IPS-18a (cell line): ENCODE results near the gene SLC4A3.

Source experiments
- H3K27ac ChIP-seq: one replicate; pipeline ENCODE4 v1.5.1; 2013; ENCODE audit warnings: low read length
- H3K27me3 ChIP-seq: one replicate; pipeline ENCODE4 v1.6.1; 2013; ENCODE audit warnings: mild to moderate bottlenecking, low read length; ENCODE audit not compliant: control insufficient read depth, insufficient read depth
- H3K36me3 ChIP-seq: one replicate; pipeline ENCODE4 v1.6.1; 2013; ENCODE audit warnings: low read depth, low read length; ENCODE audit not compliant: control insufficient read depth
- H3K4me1 ChIP-seq: one replicate; pipeline ENCODE4 v1.6.1; 2013; ENCODE audit warnings: low read depth, low read length; ENCODE audit not compliant: control insufficient read depth
- H3K4me3 ChIP-seq: one replicate; pipeline ENCODE4 v1.5.1; 2013; ENCODE audit warnings: low read length
- H3K9ac ChIP-seq: one replicate; pipeline ENCODE4 v1.6.1; 2013; ENCODE audit warnings: mild to moderate bottlenecking, low read length, moderate library complexity
- H3K9me3 ChIP-seq: one replicate; pipeline ENCODE4 v1.6.1; 2013; ENCODE audit warnings: low read depth, low read length; ENCODE audit not compliant: control insufficient read depth

Gene SLC4A3, protein sequence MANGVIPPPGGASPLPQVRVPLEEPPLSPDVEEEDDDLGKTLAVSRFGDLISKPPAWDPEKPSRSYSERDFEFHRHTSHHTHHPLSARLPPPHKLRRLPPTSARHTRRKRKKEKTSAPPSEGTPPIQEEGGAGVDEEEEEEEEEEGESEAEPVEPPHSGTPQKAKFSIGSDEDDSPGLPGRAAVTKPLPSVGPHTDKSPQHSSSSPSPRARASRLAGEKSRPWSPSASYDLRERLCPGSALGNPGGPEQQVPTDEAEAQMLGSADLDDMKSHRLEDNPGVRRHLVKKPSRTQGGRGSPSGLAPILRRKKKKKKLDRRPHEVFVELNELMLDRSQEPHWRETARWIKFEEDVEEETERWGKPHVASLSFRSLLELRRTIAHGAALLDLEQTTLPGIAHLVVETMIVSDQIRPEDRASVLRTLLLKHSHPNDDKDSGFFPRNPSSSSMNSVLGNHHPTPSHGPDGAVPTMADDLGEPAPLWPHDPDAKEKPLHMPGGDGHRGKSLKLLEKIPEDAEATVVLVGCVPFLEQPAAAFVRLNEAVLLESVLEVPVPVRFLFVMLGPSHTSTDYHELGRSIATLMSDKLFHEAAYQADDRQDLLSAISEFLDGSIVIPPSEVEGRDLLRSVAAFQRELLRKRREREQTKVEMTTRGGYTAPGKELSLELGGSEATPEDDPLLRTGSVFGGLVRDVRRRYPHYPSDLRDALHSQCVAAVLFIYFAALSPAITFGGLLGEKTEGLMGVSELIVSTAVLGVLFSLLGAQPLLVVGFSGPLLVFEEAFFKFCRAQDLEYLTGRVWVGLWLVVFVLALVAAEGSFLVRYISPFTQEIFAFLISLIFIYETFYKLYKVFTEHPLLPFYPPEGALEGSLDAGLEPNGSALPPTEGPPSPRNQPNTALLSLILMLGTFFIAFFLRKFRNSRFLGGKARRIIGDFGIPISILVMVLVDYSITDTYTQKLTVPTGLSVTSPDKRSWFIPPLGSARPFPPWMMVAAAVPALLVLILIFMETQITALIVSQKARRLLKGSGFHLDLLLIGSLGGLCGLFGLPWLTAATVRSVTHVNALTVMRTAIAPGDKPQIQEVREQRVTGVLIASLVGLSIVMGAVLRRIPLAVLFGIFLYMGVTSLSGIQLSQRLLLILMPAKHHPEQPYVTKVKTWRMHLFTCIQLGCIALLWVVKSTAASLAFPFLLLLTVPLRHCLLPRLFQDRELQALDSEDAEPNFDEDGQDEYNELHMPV

DNA sequence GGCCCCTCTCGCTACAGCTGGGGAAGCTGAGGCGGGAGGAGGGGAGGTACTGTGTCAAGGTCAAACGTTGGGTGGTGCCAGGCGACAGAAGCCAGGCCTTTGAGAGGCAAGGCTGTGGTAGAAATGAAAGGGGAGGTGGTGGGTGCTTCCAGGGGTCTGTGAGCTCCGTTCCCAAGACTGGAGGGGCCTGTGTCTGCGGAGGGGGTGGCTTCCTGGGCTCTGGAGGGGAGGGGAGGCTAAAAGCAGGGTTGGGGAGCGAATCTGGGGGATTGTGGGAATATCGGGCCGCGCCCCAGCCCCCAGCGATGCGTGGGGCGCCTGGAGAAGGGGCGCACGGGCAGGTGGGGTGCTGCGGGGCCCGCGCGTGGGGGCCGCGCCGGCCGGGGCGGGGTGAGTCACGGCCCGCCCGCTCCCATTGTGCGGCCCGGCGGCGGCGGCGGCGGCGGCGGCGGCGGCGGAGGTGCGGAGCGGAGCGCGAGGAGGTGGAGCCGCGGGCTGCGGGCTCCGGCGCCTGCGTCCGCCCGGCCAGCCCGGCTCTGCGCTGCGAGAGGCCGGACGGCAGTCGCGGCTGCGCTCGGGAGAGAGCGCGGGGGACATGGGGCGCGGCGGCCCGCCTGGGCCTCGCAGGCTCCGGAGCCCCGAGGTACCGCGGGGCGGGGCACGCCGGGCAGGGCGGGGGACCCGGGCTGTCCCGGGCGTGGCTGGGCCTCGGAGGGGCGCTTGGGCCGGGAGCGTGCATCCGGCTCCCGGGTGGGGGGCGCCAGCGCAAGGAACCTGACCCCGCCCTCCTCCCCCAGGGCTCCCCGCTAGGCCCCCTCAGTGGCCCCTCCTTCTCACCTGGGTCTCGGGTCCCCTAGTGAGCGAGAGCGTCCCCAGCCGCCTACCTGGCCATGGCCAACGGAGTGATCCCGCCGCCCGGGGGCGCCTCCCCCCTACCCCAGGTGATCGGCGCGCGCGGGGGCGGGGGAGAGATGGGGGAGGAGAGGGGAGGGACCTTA lies at the start of gene SLC4A3:
TSS of gene SLC4A3 (plus strand) at position 528 of the 998 bp plus-strand sequence. CDS start at position 891, 363 bp downstream.
- Histone ChIP-seq H3K36me3 (no peaks in the 10 kb centered on the region), H3K9ac (peak within 1 kb of the TSS; percentile 24), H3K9me3 (no peaks in the 10 kb centered on the region), H3K4me1 (peaks cover 6% of the 10 kb centered on the region), H3K27ac (no peak within 1 kb of the TSS), H3K4me3 (peak within 1 kb of the TSS; percentile 49), H3K27me3 (peaks cover 10% of the 10 kb centered on the region)

DNA sequence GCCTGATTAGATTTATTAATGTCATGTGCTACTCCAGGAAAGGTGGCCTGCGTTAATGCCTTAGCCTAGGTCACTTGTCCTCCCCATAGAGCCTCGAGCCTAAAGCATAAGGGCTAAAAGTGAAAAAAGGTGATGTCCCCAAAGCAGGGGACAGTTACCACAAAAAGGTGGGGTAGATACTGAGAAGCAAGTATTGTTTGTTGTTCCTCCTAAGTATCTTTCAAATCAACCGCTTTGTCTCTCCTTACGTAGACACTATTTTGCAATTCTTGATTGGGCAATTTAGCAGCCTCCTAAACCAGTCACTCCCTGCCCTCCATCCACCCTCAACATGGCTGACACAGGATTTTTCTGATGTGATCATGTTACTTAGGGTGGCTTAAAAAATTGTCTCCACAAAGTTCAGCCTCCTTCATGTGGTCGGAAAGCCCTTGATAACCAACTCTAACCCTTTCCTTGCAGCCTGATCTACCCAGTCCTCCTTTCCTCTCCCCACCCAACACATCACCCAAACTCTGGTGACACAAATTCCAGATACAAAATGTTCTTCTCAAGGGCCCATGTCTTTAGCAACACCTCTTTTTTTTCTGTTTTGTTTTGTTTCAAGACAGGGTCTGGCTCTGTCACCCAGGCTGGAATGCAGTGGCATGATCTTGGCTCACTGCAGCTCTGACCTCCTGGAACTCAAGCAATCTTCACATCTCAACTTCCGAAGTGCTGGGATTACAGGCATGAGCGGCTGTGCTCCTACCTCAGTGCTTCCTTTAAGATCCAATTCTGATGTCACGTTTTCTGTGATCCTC lies 48.4 kb upstream of the SLC4A3 start:
- no peak overlapping the region for H3K27ac ChIP-seq
- no peaks in the 10 kb centered on the region for H3K36me3 ChIP-seq
- peaks cover 23% of the 10 kb centered on the region for H3K4me1 ChIP-seq
- H3K4me3 ChIP-seq, result no peak overlapping the region
- H3K27me3 ChIP-seq, result peaks cover 7% of the 10 kb centered on the region
- no peak overlapping the region for H3K9ac ChIP-seq
- H3K9me3 ChIP-seq, result no peaks in the 10 kb centered on the region

DNA sequence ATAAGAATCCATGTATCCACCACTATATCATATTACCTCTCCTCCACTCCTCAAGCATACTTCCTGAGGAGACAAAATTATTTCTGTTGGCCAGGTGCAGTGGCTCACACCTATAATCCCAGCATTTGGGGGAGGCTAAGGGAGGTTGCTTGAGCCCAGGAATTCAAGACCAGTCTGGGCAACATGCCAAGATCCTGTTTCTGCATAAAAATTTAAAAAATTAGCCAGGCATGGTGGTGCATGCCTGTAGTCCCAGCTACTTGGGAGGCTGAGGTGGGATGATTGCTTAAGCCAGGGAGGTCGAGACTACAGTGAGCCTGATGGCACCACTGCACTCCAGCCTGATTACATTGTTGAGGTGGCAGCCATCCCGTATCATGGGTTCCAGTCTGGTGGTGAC lies 46.1 kb upstream of the SLC4A3 start:
- H3K36me3 ChIP-seq, result no peaks in the 10 kb centered on the region
- peaks cover 11% of the 10 kb centered on the region for H3K27me3 ChIP-seq
- no peaks in the 10 kb centered on the region for H3K9me3 ChIP-seq
- H3K9ac ChIP-seq, result no peak overlapping the region
- no peak overlapping the region for H3K27ac ChIP-seq
- no peak overlapping the region for H3K4me3 ChIP-seq
- H3K4me1 ChIP-seq, result peaks cover 23% of the 10 kb centered on the region

DNA sequence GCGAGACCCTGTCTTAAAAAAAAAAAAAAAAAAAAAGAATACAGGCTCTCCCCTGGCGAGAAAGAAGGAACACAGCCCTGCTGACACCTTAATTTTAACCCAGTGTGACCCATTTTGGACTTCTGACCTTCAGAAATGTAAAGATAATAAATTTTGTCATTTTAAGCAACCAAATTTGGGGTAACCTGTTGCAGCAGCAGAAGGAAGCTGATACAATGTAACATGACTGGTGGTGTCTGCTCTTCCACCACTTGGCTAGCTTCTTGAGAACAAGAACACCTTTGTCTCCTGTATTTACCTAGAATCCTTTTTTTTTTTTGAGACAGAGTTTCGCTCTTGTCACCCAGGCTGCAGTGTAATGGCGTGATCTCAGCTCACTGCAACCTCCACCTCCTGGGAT lies 36.3 kb upstream of the SLC4A3 start:
- H3K9ac ChIP-seq, result no peak overlapping the region
- H3K27me3 ChIP-seq, result no peaks in the 10 kb centered on the region
- H3K4me3 ChIP-seq, result no peak overlapping the region
- no peak overlapping the region for H3K27ac ChIP-seq
- H3K36me3 ChIP-seq, result no peaks in the 10 kb centered on the region
- no peaks in the 10 kb centered on the region for H3K9me3 ChIP-seq
- peaks cover 4% of the 10 kb centered on the region for H3K4me1 ChIP-seq

DNA sequence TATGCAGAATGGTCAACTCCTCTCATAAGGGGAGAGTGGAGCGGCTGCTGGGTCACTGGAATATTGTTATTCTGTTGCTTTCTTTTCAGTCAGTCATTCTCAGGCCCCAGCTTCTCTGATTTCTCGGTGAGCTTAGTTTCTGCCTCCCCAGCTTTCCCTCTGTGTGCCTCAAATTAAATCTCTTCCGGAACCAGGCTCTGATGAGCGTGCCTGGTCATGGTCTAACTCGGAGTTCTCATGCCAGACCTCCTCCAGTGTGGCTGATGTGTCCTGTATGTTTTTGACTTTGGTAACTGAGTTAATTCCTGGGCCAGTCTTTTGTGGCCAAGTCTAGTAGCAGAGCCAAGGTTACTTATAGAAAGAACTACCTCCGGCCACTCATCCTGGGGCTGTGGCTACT lies 34.7 kb upstream of the SLC4A3 start:
- H3K4me1 ChIP-seq, result peaks cover 8% of the 10 kb centered on the region
- H3K9ac ChIP-seq, result no peak overlapping the region
- H3K4me3 ChIP-seq, result no peak overlapping the region
- no peaks in the 10 kb centered on the region for H3K36me3 ChIP-seq
- H3K27ac ChIP-seq, result no peak overlapping the region
- H3K9me3 ChIP-seq, result no peaks in the 10 kb centered on the region
- no peaks in the 10 kb centered on the region for H3K27me3 ChIP-seq

DNA sequence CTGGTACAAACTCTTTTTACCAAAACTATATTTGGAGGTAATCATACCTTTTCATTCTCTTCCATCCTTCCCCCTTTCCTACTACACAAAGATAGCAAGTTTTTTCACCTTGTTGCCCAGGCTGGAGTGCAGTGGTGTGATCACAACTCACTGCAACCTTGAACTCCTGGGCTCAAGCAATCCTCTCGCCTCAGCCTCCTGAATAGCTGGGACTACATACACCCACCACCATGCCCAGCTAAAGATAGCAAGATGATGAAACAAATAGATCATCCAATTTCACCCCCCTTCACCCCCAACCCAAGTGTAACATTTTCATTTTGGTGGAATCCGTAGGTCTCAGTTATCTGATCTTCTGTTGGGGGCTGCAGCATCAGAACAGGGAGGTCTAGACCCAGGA lies 34.3 kb upstream of the SLC4A3 start:
- Histone ChIP-seq H3K9me3 (no peaks in the 10 kb centered on the region), H3K27me3 (no peaks in the 10 kb centered on the region), H3K4me3 (no peak overlapping the region), H3K9ac (no peak overlapping the region), H3K27ac (no peak overlapping the region), H3K4me1 (peaks cover 8% of the 10 kb centered on the region), H3K36me3 (no peaks in the 10 kb centered on the region)

DNA sequence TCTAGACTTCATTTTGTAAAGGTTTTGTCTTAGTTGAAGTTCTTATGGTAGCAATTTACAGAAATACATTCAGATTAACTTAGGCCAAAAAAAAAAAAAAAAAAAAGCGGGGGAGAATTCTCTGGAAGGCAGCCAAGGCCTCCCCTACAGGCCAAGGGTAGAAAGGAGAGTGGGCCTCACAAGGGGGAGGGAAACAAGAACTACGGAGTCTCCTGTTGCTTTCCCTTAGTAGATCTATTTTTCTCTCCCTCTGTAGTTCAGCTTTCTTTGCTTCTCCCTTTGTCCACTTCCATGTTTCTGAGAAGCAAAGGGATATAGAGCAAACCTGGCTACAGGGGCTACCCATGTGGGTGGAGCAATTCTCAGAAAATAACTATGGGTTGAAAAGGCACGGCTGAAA lies 32.2 kb upstream of the SLC4A3 start:
- Histone ChIP-seq H3K27me3 (no peaks in the 10 kb centered on the region), H3K9me3 (no peaks in the 10 kb centered on the region), H3K4me3 (no peak overlapping the region), H3K27ac (no peak overlapping the region), H3K36me3 (no peaks in the 10 kb centered on the region), H3K9ac (no peak overlapping the region), H3K4me1 (peaks cover 14% of the 10 kb centered on the region)

DNA sequence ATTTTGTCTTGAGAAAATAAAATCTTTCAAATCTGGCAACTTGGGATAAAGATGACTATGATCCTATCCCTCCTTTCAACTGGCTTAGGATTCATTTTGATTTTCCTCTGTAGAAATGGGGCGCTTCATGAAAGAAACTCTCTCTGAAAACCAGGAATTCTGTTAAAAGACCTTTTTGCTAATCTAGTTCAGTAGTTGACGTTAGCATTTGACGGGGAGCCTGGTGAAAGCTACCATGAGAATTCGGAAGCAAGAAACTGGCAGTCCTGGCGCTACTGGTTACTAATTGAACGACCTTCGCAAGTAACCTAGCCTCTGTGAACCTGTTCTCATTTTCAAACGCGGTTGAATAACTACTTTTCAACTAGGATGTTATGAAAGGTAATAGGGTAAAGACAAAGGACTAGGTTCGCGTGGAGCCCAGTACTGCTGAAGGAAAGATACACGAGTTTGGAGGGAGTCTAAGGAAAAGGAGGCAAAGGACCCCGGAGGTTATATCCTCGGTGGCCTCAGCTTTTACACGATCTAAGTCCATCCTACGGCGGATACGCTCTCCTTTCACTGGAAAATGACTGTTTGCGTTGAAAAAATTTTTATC lies 30.4 kb upstream of the SLC4A3 start:
- Histone ChIP-seq H3K9me3 (no peaks in the 10 kb centered on the region), H3K27ac (peak overlapping the region; percentile 94), H3K27me3 (no peaks in the 10 kb centered on the region), H3K4me3 (peak overlapping the region; percentile 96), H3K4me1 (peaks cover 14% of the 10 kb centered on the region), H3K36me3 (no peaks in the 10 kb centered on the region), H3K9ac (peak overlapping the region; percentile 95)

DNA sequence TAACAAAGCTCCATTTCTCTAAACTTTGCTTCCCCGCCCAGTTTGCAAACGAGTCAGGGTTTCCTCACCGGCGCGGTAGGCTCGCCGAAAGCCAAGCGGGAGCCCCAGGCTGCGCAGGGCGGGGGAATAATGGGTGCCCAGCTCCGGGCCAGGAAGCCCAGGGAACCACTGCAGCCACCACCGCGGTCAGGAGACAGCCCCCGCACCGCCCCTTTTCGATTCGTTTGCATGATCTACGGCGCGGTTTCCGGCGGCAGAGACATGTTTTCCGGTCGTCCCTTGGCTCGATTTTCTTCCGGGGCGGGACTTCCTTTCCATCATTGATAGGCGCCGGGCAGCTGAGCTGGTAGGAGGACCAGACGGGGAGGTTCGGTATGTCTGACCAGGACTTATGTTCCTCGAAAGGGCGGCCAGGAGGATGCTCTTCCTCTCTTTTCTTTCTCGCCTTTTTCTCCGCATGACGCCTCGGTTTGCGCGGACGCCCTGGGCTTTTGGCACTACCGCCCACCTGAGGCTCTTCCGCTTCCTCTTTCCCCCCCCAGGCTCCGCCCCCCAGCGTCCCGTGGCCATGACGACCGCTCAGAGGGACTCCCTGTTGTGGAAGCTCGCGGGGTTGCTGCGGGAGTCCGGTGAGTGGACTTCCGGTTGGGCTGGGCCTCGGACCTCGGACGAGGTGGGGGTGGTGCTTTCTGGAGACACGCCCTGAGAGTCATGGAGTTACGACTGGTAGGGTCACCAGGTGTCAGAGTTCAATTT lies 29.7 kb upstream of the SLC4A3 start, which contains the start of gene STK11IP:
TSS of gene STK11IP (plus strand) at position 306 of the 756 bp plus-strand sequence. CDS start at position 569, 263 bp downstream.
- Histone ChIP-seq H3K27me3 (no peaks in the 10 kb centered on the region), H3K27ac (peak within 1 kb of the TSS; percentile 94), H3K36me3 (no peaks in the 10 kb centered on the region), H3K4me1 (peaks cover 14% of the 10 kb centered on the region), H3K9ac (peak within 1 kb of the TSS; percentile 95), H3K9me3 (no peaks in the 10 kb centered on the region), H3K4me3 (peak within 1 kb of the TSS; percentile 96)
